CD4-positive, alpha-beta T cell treated with Interferon alpha-2 for 1 hour (primary cell): ENCODE measurements around the gene GRID1.

ENCODE experiments used
- DNase-seq, 2 donors: peaks; one replicate each; pipeline ENCODE4 v3.0.0-alpha.2; 2020 to 2022

Gene GRID1

DNA sequence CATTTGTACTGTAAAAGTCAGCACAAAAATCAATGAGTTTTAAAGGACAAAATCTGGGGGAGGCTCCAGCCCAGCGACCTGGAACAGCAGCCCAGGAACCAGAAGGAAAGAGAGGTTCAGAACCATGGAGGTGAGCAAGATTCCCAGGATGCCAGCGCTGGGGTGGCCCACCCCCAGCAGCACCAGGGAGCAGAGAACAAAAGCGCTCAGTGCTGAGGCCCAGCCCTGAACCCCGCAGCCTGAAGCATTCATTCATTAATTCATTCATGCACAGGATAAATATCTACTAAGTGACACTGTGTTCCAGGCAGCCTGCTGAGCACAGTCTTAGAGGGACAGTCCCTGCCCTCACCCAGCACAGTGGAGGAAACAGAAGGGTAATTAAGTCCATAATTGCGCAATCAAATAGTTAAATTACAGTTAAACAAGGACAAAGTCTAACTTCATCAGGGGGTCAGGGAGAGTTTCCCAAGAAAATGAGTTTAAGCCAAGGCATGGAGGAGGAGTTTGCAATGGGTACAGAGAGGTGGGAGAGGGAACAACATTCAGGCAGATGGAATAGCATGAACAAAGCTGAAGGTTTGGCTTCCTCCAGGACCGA is 202.3 kb downstream of the GRID1 start:
- DNase-seq, result no peak

DNA sequence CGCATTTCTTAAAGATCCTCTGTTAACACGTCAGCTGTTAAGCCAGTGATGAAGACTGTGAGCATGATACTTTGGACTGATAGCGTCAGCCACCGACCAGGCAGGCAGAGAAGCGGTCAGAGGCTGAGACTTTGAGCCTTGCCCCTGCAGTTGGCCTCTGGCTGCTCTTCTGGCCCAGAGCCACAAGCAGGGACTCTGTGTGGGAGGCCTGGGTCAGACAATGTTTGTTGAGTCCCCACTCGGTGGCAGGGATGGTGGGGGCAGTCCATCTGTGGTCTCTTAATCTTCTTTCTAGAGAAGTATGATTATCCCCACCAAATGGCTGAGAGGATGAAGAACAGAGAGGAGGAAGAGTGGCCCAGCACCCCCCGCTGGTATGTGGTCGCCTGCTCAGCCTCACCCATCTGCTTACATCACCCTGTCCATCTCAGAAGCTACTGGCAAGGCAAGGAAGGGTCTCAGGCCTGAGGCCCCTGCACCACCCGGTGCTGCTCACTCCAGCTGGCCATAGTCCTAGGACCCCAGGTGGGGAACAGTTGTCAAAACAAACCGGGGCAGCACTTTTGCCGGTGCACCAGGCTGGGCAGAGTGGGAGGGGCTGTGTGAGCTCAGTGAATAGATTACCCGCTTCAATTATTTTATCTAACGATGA is 202.9 kb downstream of the GRID1 start:
- DNase-seq, result no peak

DNA sequence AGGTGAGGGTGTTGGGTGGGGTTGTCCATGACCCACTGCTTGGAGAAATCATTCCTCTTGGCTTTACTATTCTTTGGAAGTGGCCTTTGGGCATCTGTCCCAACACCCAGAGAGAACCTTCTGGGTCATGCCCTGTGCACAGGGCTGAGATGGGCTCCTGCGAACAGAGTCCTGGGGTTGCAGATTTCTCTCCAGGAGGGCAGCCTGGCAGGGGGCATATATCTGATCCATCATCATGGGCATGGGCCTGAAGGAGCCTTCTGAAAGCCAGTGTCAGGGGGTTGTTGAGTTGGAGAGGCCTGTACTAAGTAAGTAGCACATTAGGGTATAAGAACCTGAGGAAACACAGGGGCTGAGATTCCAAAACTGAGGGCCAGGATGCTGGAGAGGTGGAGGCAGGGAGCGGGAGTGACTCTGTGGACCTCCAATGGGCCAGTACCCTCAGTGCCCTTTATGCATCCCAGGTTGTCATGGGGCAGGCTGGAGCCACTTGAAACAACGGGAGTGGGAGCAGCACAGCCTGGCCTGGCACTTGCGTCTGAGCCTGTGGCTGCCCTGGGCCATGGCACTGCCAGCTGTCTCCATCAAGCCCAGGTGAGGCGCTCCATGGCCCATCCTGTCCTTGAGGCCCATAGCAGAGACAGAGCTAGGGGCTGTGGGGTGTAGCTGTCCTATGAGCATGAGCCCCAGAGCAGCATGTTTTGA is 203.7 kb downstream of the GRID1 start:
- no peak for DNase-seq

DNA sequence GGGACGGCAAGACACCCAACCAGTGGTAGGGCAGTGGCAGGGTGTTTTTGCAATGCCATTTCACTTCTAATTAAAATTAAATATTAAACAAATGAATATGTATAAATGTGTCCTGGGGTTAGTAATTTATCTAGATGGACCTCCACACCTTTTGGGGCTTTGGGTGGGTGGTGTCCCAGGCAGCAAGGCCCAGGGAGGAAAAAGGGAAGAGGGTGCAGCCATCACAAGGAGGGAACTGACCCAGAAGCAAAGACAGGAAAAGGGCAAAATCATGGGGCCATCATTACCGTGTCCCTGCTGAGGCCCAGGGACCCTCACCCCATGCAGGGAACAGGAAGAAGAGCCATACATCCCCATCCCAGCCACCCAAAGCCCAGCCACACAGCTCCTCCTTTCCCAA is 204.6 kb downstream of the GRID1 start:
- no peak for DNase-seq

DNA sequence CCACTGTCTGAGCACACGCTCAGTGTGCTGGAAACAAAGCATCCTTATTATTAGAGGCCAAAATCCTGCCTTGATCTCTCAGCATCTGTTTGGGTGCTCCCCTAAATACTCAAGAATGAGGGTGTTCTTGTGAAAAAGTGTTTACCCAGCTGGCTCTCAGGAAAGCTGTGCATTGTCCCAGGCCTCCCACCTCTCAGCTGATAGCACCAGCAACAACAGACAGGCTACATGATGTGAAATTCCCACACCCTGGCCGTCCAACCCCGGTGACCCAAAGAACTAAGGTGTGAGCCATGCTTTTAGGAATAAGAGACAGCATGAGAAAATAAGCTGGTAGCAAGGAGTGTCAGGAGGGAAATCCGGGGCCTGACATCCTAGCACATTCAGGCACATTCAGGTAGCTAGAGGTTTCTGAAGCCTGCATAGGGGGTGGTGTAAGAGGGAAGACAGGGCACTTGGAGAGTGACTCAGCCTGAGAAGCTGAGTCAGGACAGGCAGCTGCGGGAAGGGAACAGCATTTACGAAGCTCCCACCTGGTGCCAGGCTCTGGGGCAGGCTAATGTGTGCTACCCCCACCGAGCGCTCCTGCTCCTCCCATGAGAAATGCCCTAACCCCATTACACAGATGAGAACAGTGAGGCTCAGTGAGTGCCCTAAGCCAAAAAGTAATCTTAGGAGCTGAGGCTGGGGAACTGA is 205.6 kb downstream of the GRID1 start:
- no peak for DNase-seq

DNA sequence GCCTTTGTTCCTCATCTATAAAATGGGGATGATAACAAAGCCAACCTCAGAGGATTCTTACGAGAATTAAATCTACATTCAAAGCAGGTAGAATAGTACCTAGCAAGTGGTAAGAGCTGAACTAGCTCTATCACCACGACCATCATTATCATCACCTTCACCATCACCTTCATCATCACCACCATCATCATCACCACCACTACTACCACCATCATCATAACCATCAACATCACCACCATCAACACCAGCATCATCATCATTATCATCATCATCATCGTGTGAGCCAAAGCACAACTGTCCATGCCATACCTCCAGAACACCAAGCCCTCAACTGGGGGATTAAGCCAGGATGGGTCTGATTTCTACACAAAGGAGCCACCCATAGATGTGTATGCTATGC is 206.8 kb downstream of the GRID1 start:
- DNase-seq, result no peak

DNA sequence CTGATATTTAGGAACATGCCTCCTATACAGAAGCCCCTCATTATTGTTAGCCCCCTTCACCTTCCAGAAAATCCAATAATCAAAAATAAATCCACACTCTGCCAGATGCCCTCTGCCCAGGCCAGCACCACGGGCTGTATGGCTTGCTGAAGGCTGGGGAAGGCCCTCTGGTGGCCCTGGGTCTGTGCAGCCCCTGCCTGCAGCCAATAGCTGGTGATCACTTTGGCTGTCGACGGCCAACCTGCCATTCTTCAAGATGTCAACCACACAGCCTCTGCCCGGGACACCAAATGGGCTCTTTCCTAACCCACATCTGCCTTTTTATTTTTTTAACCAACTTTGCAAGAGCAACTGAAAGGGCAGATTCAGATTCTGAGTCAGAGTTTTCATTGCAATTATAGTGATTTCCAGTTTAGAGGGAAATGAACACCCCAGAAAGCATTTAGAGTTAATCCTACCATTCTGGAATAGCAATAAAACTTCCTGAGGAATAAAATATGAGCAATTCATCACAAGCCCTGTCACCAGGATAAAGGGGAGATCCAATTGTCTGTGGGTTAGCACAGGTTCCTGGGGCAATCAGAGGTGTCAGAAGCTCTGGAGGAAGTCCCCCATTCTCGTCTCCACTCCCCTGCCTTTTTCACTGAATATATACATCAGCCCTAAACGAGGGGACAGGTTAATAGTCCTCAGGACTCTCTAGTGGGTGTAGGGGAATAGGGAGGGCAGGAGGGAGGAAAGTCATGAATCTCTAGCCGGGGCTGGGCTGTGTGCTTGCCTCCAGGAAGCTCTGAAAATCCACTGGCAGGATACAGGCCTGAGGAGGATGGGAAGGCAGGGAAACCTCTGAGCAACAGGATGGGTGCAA is 211.3 kb downstream of the GRID1 start:
- no peak for DNase-seq

DNA sequence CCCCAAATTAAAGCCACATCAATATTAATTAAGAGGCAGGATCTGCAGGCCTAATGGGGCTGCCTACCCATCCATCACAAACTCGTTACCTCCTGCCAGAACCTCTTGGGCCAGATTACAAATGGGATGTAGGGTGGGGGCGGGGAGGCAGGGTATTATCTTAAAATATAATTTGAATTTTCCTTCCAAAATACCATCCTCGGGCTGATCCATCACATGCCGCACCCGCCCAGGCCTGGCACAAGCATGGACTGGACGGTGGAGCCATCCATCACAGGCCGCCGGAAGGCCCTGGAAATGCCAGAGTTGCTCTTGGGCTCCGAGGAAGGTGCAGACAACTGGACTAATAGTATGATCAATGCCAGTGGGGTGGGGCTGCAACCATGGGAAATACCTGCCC is 212.8 kb downstream of the GRID1 start:
- DNase-seq, result no peak

DNA sequence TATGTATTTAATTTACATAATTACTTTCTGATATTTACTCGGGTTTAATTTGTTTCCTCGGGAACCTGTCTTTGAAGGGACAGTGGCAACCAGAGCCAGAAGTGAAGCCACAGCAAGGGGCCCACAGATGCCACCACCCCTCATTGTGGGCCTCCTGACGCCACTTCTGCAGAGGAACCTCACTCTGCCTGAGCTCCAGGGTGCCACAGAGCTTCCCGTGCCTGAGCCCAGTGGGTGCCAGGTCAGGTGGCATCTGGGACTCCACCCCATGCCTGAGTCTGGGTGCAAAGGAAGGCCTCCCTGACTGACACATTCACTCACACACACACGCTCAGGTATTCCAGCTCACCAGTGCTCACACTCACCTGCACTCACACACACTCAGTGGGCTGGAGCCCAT is 213.7 kb downstream of the GRID1 start:
- DNase-seq, result no peak

DNA sequence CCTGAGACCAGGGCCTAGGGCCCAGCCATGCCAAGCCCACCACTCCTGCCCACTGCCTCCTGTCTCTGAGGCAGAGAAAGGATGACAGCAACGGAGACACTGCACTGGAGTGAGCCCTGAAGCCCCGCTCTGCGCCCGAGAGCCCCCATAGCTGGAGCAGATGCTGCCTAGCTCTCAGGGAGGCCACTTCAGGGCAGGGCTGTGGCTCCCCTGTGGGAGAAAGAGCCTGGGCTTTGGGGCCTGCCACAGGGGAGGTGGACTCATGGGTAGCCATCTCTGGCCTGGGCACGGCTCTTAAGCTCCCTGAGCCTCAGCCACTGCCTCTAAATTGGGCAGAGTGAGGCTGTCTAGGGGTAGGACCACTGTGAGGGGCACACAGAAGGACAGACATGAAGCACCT is 214.2 kb downstream of the GRID1 start:
- DNase-seq, result no peak

DNA sequence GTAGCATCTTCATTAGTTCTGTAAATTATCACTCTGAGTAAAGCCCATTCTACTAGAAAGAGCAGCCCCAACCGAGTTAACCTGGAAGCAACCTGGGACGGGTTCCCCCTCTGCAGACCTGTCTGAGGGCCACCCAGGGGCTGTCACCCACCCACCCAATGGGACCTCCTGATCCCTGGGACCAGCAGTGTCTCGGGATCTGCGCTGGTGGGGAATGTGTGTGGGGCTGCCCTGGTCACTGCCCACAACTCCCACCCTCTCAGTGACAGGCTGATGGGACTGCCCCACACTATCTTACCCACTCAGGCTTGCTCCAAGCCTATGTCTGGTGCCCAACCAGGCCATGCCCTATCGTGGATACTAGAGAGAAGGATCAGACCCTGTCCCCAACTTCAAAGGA is 215.0 kb downstream of the GRID1 start:
- DNase-seq, result no peak

DNA sequence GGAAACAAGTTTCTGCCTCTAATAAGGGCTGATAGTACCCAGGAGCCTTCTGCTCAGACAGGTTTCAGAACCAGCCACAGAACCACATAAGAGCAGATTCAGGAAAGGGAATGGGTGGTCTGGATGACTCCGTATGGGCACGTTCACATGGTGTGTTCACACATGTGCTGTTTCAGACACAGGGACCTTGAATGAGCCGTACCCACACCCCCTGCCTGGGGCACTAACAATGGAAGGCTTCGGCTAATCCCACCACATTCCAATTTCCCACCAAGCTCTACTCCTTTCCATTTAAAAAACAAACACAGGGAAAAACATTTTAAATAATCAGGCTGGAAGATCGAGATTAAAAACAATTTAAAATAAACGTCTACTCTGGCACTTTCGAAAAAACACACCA is 217.3 kb downstream of the GRID1 start:
- no peak for DNase-seq

DNA sequence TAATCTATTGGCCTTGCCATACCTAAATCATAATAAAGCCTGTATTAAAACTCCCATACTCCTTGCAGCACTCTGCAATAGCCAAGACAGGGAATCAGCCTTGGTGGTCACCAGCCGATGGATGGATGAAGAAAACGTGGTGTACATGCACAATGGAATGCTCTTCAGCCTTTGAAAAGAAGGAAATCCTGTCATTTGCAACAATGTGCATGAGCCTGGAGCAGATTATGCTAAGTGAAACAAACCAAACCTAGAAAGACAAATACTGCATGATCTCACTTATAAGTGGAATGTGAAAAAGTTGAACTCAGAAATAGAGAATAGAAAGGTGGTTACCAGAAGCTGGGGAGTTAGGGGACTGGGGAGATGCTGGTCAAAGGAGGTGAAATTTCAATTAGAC is 218.5 kb downstream of the GRID1 start:
- DNase-seq, result no peak

DNA sequence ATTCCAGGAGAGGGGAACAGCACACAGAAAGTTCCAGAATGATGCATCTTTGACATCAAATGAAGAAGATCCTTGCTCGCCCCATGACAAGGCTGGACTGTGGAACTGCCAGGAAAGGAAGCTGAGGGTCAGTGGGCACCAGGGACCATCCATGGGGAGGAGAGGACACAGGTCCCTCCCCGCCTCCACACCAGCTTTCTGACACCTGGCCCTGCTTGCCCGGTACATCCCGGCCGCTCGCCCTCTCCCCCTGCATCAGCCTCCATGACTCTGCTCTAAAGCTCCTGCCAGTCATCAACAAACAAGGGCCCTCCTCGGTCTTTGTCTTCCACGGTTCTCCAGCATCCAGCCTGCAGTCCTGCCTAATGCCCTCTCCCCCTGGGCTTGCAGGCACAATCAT is 222.3 kb downstream of the GRID1 start:
- no peak for DNase-seq

DNA sequence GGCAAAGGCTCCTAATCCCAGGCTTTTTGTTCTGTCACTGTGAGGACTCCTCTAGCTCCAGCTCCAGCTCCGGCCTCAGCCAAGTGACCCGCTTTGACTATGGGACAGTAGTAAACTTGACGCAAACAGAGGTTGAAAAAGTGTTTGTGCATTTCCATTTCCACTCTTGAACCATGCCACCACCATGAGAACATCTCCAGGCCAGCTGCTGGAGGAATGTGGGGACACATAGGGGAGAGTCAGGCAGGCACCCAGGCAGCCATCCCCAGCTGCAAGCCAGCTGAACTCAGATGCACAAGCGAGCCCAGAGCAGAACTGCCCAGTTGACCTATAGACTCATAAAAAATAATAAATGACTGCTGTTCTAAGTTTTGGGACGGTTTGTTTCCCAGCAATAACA is 224.7 kb downstream of the GRID1 start:
- DNase-seq, result no peak

DNA sequence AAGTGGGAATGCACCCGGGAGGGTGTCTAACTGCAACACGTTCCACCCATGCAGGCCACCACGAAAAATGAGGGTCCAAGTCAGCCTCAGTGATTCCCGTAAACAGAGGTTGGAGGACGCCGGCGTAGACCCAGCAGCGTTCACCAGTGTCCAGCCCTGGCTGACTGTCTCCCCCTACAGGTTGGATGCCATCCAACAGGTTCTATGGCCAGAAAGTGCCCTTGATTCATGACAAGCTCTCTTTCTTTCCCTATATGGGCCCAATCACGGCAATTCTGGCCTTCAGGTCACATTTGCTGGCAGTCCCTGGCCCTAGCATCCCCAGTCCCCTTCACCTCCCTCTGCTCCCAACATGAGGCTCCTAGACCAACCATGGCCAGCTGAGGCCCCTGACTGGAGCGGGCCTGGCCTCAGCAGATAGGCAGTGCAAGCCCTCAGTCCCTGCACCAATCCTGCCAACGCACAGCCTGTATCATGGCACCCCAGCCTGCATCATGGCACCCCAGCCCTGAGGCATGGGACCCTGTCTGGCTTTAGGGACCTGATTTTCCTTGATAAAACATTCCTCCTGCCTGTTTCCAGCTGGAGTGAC is 227.4 kb downstream of the GRID1 start:
- no peak for DNase-seq

DNA sequence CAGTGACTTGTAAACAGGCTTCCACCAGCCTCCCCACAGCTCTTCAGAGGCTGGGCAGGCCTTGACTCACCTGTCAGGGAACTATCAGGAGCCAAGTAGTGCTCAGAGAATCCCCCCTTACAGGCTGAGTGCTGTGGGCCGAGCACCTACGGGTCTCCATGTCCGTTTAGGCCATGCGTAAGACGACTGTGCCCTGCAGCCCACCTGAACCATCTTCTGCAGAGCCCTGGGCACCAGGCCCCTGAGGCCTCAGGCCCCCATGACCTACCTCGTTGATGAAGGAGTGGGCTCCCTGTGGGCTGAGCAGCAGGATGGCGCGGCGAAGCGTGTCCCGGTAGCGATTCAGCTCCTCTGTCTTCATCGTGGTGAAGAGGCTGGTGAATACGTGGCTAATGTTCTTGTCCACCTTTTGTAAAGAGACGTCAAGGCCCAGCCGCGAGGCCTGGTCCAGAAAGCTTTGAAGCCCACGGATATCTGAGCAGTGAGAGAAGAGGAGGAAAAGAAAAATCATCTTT is 228.0 kb downstream of the GRID1 start:
- no peak for DNase-seq

DNA sequence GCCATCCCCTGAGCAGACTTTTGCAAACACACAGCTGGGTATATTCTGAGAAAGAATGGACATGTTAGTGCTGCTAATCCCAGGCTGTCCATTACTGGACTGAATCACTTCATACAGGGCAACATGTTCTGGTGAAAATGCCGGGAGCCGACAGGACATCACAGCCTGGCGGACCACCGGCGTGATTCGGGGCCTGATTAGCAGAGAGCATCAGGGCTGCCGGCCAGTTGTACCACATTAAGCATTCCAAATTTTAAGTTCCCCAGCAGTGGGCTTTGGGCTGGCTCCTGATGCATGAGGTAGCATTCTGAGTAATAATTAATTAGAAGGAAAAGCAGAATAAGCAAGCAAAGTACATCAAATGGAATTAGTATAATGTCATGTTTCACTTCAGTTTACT is 229.0 kb downstream of the GRID1 start:
- no peak for DNase-seq

DNA sequence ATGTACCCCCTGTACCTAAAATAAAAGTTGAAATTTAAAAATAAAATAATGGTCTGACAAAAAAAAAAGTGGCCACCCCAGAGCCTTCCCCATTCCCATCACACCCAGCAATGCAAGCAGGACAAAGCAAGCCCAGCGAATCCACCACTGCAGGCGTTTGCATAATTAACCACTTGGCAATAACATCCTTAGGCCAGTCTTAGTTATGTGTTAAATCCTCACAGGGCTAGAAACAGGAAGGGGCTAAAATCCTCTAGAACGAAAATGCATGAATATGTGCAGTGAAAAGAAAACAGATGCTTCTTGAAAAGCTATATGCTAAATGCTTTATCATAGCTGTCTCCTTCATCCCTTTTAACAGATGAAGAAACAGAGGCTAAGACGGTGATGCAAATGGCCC is 229.7 kb downstream of the GRID1 start:
- no peak for DNase-seq

DNA sequence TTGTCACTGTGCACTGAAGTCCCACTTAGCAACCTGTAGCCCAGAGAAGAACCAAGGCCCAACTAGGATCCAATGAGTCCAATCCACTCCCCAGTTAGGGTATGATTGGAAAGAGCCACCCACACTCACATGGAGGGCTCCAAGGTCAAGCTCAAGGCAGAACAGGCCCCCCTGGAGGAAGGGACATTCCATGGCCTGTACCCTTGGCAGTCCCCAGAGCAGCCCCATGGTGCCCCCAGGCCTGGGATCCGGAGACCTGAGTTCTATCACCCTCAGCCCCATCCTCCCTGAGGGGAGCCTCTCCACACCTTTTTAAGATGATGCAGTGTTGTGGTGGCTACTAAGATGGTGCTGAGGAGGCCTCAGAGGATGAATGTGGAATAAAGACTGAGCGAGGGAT is 231.4 kb downstream of the GRID1 start:
- no peak for DNase-seq

DNA sequence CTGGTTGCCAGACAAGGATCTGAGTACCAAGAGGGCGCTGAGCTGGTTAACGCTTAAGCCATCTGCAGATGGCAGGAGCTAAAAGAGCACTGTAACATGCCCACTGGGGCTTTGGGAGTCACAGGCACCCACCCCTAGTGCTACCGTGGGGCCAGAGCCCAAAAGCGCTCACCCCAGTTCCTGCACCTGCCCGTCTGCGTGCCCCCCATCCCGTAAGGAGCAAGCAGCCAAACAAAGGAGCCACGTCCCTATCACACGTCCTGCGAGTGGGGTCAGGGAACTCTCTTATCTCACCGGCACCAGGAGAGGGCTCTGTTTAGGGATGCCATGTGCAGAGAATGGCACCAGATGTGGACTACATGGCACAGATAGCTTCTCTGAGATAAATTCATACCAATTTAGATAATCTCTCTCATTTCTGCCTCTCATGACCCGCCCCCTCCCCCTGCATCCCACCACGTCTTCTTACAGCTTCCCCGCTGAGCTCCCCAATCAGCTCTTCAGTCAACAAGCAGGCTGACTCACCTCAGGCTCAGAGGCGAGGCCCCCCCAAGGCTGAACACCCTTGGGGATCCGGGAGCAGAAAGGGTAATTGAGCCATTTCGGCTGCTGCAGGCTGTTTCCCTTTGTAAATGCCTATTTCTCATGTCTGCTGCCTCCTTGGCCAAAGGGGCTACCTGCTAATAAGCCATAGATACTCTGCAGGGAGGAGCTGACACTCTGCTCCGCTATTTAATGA is 235.7 kb downstream of the GRID1 start:
- DNase-seq, result no peak

DNA sequence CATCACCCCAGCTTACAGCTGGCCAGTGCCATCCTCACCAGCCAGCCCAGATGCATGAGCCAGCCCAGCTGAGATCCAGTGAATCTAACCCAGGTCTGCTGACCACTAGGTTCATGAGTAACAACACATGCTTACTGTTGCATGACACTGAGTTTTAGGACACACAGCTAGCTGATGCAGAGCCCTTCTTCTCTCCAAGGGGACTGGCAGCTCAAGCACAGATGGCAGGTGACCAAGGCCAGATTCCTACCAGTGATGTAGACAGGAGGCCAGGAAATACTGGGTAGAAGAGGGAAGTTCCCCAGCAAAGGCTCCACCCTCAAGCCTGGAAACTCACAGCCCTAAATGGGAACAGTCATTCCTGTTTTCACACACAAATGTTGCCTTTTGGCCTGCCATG is 236.6 kb downstream of the GRID1 start:
- DNase-seq, result no peak
